Activated B cell treated with CpG ODN at 0.5 μM for 24 hours (primary cell): ENCODE data around the gene LARGE1. TPM values are rescaled to one million over a fixed set of nuclear protein-coding genes. Genes with fewer than 3 reads are reported as not detected.
A peak's percentile ranks its signal among the peaks of the same experiment; 100 is the strongest.

Experiments
- ATAC-seq: fragments of 200-7000 bp; cut with Tn5 transposase; one replicate; pipeline ENCODE4 v1.10.0; 2021; ENCODE audit warnings: low read depth, mild to moderate bottlenecking, moderate library complexity
- CTCF ChIA-PET: fragments of 350-600 bp; sonication (Branson Sonifier 250); formaldehyde crosslinking; loops from one replicate; lab custom pipeline; 2021; ENCODE audit warnings: antibody characterized with exemption; lab: Charles Lee
- POLR2A ChIA-PET: fragments of 350-600 bp; sonication (Branson Sonifier 250); formaldehyde crosslinking; loops from one replicate; lab custom pipeline; 2021; ENCODE audit warnings: antibody characterized with exemption; lab: Charles Lee
- DNase-seq: peaks from one replicate; pipeline ENCODE4 v3.0.0; 2022
- H3K27ac Mint-ChIP-seq: one replicate; pipeline ENCODE4 v1.8.0; 2020; ENCODE audit warnings: mixed read lengths
- H3K27me3 Mint-ChIP-seq: one replicate; pipeline ENCODE4 v1.8.0; 2021; ENCODE audit warnings: mixed read lengths
- H3K36me3 Mint-ChIP-seq: one replicate; pipeline ENCODE4 v1.8.0; 2021; ENCODE audit warnings: low read depth, mixed read lengths
- H3K4me1 Mint-ChIP-seq: one replicate; pipeline ENCODE4 v1.8.0; 2021; ENCODE audit warnings: mixed read lengths
- H3K4me3 Mint-ChIP-seq: one replicate; pipeline ENCODE4 v1.8.0; 2020; ENCODE audit warnings: mild to moderate bottlenecking, mixed read lengths
- H3K9me3 Mint-ChIP-seq: one replicate; pipeline ENCODE4 v1.8.0; 2020; ENCODE audit warnings: mixed read lengths
- CTCF ChIP-seq: fragments of 200-600 bp; IDR thresholded peaks from one replicate; pipeline ENCODE4 v1.8.0; 2022; ENCODE audit warnings: antibody characterized with exemption, mild to moderate bottlenecking
- intact Hi-C: fragments of 100-400 bp; cut with micrococcal nuclease; formaldehyde crosslinking; loops from one replicate; pipeline ENCODE4 v1.15.1; 2024
- total RNA-seq: library from RNA; stranded (reverse); gene quantifications from 2 replicates; pipeline ENCODE4 v1.2.3, GENCODE V29; 2022

LARGE1 gene
- total RNA-seq, 1 donor from 2014 or later, result 22.2 TPM

- Mint-ChIP-seq H3K27me3 (no peaks in the 10 kb centered on the region), H3K9me3 (peaks cover 23% of the 10 kb centered on the region), H3K4me1 (peaks cover 37% of the 10 kb centered on the region), H3K36me3 (peaks cover 22% of the 10 kb centered on the region), H3K27ac (peak overlapping the region; percentile 43), H3K4me3 (no peak overlapping the region)
- CTCF ChIA-PET, result no interaction called here
- ATAC-seq (peak; percentile 75), DNase-seq (no peak)
- POLR2A ChIA-PET, result interaction anchor here (1.1 kb wide), 1 partner anchor 459 kb away, joined by 3 read pairs; no protein-coding TSS in a partner anchor
- intact Hi-C loops, result loop anchor here (5.0 kb wide), 1 partner anchor 64 kb away; no protein-coding TSS in a partner anchor
- no peak for TF ChIP-seq CTCF
Measured at GRCh38 chr22:33787645-33788456, 132.4 kb downstream of the LARGE1 start.

- Mint-ChIP-seq H3K4me1 (peaks cover 30% of the 10 kb centered on the region), H3K27ac (no peak overlapping the region), H3K4me3 (no peak overlapping the region), H3K27me3 (no peaks in the 10 kb centered on the region), H3K9me3 (peaks cover 16% of the 10 kb centered on the region), H3K36me3 (peaks cover 16% of the 10 kb centered on the region)
- no peak for DNase-seq
- no peak for ATAC-seq
- TF ChIP-seq CTCF, result no peak
- ChIA-PET POLR2A (no interaction called here), CTCF (no interaction called here)
- intact Hi-C loops, result loop anchor here (5.0 kb wide), 1 partner anchor 66 kb away; no protein-coding TSS in a partner anchor
Measured at GRCh38 chr22:33786149-33786548, 134.1 kb downstream of the LARGE1 start.

- Mint-ChIP-seq H3K4me1 (peaks cover 30% of the 10 kb centered on the region), H3K4me3 (no peak overlapping the region), H3K36me3 (peaks cover 14% of the 10 kb centered on the region), H3K27ac (no peak overlapping the region), H3K9me3 (peaks cover 16% of the 10 kb centered on the region), H3K27me3 (no peaks in the 10 kb centered on the region)
- ATAC-seq, result no peak
- CTCF ChIA-PET, result no interaction called here
- intact Hi-C loops, result loop anchor here (5.0 kb wide), 1 partner anchor 67 kb away; no protein-coding TSS in a partner anchor
- no peak for TF ChIP-seq CTCF
- no peak for DNase-seq
- POLR2A ChIA-PET, result no interaction called here
Measured at GRCh38 chr22:33785283-33785968, 134.8 kb downstream of the LARGE1 start.

- DNase-seq (no peak), ATAC-seq (no peak)
- Mint-ChIP-seq H3K27me3 (no peaks in the 10 kb centered on the region), H3K4me3 (no peak overlapping the region), H3K9me3 (no peaks in the 10 kb centered on the region), H3K27ac (no peak overlapping the region), H3K4me1 (peaks cover 17% of the 10 kb centered on the region), H3K36me3 (no peaks in the 10 kb centered on the region)
- CTCF ChIA-PET, result no interaction called here
- intact Hi-C loops, result no loop called here
- TF ChIP-seq CTCF, result no peak
- POLR2A ChIA-PET, result no interaction called here
Measured at GRCh38 chr22:33781411-33781810, 138.9 kb downstream of the LARGE1 start.

- intact Hi-C loops, result no loop called here
- POLR2A ChIA-PET, result no interaction called here
Measured at GRCh38 chr22:33780531-33781136, 139.6 kb downstream of the LARGE1 start.

More at GRCh38 chr22:33780531-33781136, 139.6 kb downstream of the LARGE1 start:
- no peaks in the 10 kb centered on the region for H3K36me3 Mint-ChIP-seq
- H3K9me3 Mint-ChIP-seq, result no peaks in the 10 kb centered on the region
- ATAC-seq (no peak), DNase-seq (no peak)
- H3K4me3 Mint-ChIP-seq, result no peak overlapping the region
- peaks cover 16% of the 10 kb centered on the region for H3K4me1 Mint-ChIP-seq
- no peak for TF ChIP-seq CTCF
- no peak overlapping the region for H3K27ac Mint-ChIP-seq
- CTCF ChIA-PET, result no interaction called here
- H3K27me3 Mint-ChIP-seq, result no peaks in the 10 kb centered on the region
